ENCODE measurements around the gene TFPT.

Gene TFPT

GRCh38 chr19:54074851-54075250 lies 40.6 kb downstream of the TFPT start:
- no peaks in the 10 kb centered on the region for H3K36me3 Mint-ChIP-seq (ENCODE audit: insufficient read depth)
- ATAC-seq (replicated peaks; ENCODE audit: extremely low read depth, poor library complexity, severe bottlenecking) (no peak), DNase-seq (ENCODE audit: low spot score in 2 of 2) (no peak)
- H3K27ac Mint-ChIP-seq (ENCODE audit: low read depth) = no peak overlapping the region
- peaks cover 22% of the 10 kb centered on the region for H3K27me3 Mint-ChIP-seq
- H3K4me1 Mint-ChIP-seq = no peaks in the 10 kb centered on the region
- no peak overlapping the region for H3K4me3 Mint-ChIP-seq
- no peaks in the 10 kb centered on the region for H3K9me3 Mint-ChIP-seq

- ATAC-seq (replicated peaks; ENCODE audit: extremely low read depth, poor library complexity, severe bottlenecking) (no peak), DNase-seq (ENCODE audit: low spot score in 2 of 2) (no peak)
- no peak overlapping the region for H3K4me3 Mint-ChIP-seq
- no peaks in the 10 kb centered on the region for H3K4me1 Mint-ChIP-seq
- no peaks in the 10 kb centered on the region for H3K9me3 Mint-ChIP-seq
- H3K36me3 Mint-ChIP-seq (ENCODE audit: insufficient read depth) = no peaks in the 10 kb centered on the region
- H3K27ac Mint-ChIP-seq (ENCODE audit: low read depth) = no peak overlapping the region
- H3K27me3 Mint-ChIP-seq = peaks cover 23% of the 10 kb centered on the region
Observed at GRCh38 chr19:54073829-54074228, 41.6 kb downstream of the TFPT start.

- Mint-ChIP-seq H3K4me1 (no peaks in the 10 kb centered on the region), H3K36me3 (ENCODE audit: insufficient read depth) (no peaks in the 10 kb centered on the region), H3K9me3 (no peaks in the 10 kb centered on the region), H3K27ac (ENCODE audit: low read depth) (no peak overlapping the region), H3K4me3 (no peak overlapping the region), H3K27me3 (peaks cover 27% of the 10 kb centered on the region)
- no peak for DNase-seq (ENCODE audit: low spot score in 2 of 2)
- no peak for ATAC-seq (replicated peaks; ENCODE audit: extremely low read depth, poor library complexity, severe bottlenecking)
Observed at GRCh38 chr19:54069470-54069869, 46.0 kb downstream of the TFPT start.

GRCh38 chr19:54063350-54064116 lies 51.9 kb downstream of the TFPT start, which contains the start of gene VSTM1:
Gene VSTM1, minus strand, starts transcription at chr19:54063897. Its CDS starts 120 bp downstream, at chr19:54063777.
- Mint-ChIP-seq H3K4me1 (no peaks in the 10 kb centered on the region), H3K27me3 (peaks cover 54% of the 10 kb centered on the region), H3K9me3 (no peaks in the 10 kb centered on the region), H3K36me3 (ENCODE audit: insufficient read depth) (no peaks in the 10 kb centered on the region), H3K27ac (ENCODE audit: low read depth) (no peak within 1 kb of the TSS), H3K4me3 (no peak within 1 kb of the TSS)
- ATAC-seq (replicated peaks; ENCODE audit: extremely low read depth, poor library complexity, severe bottlenecking) (no peak), DNase-seq (ENCODE audit: low spot score in 2 of 2) (no peak)

GRCh38 chr19:54062643-54063042 lies 52.8 kb downstream of the TFPT start:
- no peak overlapping the region for H3K4me3 Mint-ChIP-seq
- no peaks in the 10 kb centered on the region for H3K9me3 Mint-ChIP-seq
- no peak overlapping the region for H3K27ac Mint-ChIP-seq (ENCODE audit: low read depth)
- H3K27me3 Mint-ChIP-seq = peaks cover 54% of the 10 kb centered on the region
- DNase-seq (ENCODE audit: low spot score in 2 of 2) (no peak), ATAC-seq (replicated peaks; ENCODE audit: extremely low read depth, poor library complexity, severe bottlenecking) (no peak)
- H3K36me3 Mint-ChIP-seq (ENCODE audit: insufficient read depth) = no peaks in the 10 kb centered on the region
- H3K4me1 Mint-ChIP-seq = no peaks in the 10 kb centered on the region
